HG03571 (cell line): Measurements from ENCODE around the gene OR13A1.
A peak's percentile ranks its signal among the peaks of the same experiment; 100 is the strongest.
"Not testable (repeated sequence)": the region's sequence is repeated elsewhere in the genome, so short reads cannot be mapped to it uniquely, and the experiment has no call there.

ENCODE experiments used
- ATAC-seq: cut with Tn5 transposase; IDR thresholded peaks from one replicate; pipeline ENCODE4 v1.9.1; 2021; ENCODE audit not compliant: unreplicated experiment

OR13A1 gene

GRCh38 chr10:45315508-45315907 is at the start of gene OR13A1:
OR13A1 (minus strand) TSS chr10:45315608; CDS start chr10:45304422, 11,186 bp downstream.
- no peak for ATAC-seq

- ATAC-seq: not testable (repeated sequence)
Observed at GRCh38 chr10:45361983-45362799, 46.8 kb upstream of the OR13A1 start.

DNA sequence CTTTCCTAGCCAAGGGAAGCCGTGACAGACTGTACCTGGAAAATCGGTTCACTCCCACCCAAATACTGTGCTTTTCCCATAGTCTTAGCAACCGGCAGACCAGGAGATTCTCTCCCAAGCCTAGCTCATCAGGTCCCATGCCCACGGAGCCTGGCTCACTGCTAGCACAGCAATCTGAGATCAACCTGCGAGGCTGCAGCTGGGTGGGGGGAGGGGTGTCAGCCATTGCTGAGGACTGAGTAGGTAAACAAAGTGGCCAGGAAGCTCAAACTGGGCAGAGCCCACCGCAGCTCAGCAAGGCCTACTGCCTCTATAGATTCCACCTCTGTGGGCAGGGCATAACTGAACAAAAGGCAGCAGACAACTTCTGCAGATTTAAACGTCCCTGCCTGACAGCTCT is 43.6 kb upstream of the OR13A1 start:
- ATAC-seq: not testable (repeated sequence)

- ATAC-seq: no peak
Observed at GRCh38 chr10:45355494-45355893, 40.1 kb upstream of the OR13A1 start.

DNA sequence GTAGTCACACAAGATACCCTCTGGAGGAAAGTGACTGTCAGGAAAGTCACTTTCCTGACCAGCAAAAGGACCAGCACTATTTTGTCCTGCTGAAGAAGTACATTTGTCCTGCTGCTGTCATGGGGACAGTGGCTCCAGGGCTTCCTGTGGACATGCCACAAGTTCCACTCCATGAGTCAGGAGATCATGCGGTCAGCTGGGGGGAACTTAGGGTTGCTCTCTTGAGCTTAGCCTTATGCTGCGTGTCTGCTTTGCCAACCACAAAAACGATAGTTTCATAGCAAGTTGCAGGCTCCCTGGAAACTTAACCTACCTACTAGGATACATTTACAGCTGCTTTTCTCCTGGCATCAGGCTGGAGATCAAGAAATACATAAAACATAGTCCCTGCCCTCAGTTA is 38.9 kb upstream of the OR13A1 start:
- no peak for ATAC-seq

DNA sequence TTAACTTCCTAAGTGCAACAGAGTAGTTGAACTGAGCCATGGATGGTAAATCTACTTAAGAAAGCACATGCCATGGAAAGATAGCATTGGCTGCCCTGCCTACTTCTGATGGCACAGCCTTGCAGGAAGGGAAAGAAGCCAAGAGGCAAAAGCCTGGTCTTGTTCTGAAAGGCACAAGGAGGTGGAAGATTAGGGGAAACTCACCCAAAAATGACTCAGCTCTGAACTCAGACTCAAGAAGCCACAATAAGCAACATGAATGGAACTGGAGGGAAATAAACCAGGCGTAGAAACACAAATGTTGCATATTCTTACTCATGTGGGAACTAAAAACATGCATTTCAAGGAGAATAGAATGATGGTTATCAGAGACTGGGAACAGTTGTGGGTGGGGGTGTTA is 37.8 kb upstream of the OR13A1 start:
- peak; percentile 55 for ATAC-seq

GRCh38 chr10:45348196-45348765 is 32.9 kb upstream of the OR13A1 start:
- not testable (repeated sequence) for ATAC-seq

DNA sequence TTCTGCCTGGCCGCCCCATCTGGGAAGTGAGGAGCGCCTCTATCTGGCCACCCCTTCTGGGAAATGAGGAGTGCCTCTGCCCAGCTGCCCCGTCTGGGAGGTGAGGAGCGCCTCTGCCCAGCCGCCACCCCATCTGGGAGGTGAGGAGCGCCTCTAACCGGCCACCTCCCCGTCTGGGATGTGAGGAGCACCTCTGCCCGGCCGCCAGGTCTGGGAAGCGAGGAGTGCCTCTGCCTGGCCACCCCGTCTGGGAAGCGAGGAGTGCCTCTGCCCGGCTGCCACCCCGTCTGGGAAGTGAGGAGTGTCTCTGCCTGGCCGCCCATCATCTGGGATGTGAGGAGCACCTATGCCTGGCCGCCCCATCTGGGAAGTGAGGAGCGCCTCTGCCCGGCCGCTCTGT is 32.1 kb upstream of the OR13A1 start:
- ATAC-seq: not testable (repeated sequence)

DNA sequence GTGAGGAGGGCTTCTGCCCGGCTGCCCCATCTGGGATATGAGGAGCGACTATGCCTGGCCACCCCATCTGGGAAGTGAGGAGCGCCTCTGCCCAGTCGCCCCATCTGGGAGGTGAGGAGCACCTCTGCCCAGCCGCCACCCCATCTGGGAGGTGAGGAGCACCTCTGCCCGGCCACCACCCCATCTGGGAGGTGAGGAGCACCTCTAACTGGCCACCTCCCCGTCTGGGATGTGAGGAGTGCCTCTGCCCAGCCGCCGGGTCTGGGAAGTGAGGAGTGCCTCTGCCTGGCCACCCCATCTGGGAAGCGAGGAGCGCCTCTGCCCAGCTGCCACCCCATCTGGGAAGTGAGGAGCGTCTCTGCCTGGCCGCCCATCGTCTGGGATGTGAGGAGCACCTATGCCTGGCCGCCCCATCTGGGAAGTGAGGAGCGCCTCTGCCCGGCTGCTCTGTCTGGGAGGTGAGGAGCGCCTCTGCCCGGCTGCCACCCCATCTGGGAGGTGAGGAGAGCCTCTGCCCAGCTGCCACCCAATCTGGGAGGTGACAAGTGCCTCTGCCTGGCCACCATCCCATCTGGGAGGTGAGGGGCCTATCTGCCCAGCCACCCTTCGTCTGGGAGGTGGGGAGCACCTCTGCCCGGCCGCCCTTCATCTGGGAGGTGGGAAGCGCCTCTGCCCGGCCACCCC is 31.4 kb upstream of the OR13A1 start:
- not testable (repeated sequence) for ATAC-seq

DNA sequence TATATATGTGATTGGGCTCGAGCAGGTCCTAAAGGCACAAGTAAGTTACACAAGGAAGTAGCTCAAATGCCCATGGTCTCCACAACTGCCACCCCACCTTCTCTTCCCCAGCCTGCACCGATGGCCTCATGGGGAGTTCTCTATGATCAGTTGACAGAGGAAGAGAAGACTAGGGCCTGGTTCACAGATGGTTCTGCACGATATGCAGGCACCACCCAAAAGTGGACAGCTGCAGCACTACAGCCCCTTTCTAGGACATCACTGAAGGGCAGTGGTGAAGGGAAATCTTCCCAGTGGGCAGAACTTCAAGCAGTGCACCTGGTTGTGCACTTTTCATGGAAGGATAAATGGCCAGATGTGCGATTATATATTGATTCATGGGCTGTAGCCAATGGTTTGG is 25.0 kb upstream of the OR13A1 start:
- not testable (repeated sequence) for ATAC-seq

- no peak for ATAC-seq
Observed at GRCh38 chr10:45339894-45340293, 24.5 kb upstream of the OR13A1 start.

DNA sequence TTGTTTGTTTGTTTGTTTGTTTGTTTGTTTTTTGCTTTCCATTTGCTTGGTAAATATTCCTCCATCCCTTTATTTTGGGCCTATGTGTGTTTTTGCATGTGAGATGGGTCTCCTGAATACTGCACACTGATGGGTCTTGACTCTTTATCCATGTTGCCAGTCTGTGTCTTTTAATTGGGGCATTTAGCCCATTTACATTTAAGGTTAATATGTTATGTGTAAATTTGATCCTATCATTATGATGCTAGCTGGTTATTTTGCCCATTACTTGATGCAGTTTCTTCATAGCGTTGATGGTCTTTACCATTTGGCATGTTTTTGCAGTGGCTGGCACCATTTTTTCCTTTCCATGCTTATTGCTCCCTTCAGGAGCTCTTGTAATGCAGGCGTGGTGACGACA is 16.4 kb upstream of the OR13A1 start:
- not testable (repeated sequence) for ATAC-seq

- not testable (repeated sequence) for ATAC-seq
Observed at GRCh38 chr10:45326864-45327263, 11.5 kb upstream of the OR13A1 start.

- ATAC-seq: no peak
Observed at GRCh38 chr10:45325116-45325515, 9.7 kb upstream of the OR13A1 start.

- no peak for ATAC-seq
Observed at GRCh38 chr10:45319702-45320101, 4.3 kb upstream of the OR13A1 start.

- no peak for ATAC-seq
Observed at GRCh38 chr10:45313264-45313873, 2.0 kb downstream of the OR13A1 start.

GRCh38 chr10:45308707-45309106 is 6.7 kb downstream of the OR13A1 start:
- no peak for ATAC-seq

GRCh38 chr10:45302573-45302972 is 12.8 kb downstream of the OR13A1 start:
- ATAC-seq: no peak

DNA sequence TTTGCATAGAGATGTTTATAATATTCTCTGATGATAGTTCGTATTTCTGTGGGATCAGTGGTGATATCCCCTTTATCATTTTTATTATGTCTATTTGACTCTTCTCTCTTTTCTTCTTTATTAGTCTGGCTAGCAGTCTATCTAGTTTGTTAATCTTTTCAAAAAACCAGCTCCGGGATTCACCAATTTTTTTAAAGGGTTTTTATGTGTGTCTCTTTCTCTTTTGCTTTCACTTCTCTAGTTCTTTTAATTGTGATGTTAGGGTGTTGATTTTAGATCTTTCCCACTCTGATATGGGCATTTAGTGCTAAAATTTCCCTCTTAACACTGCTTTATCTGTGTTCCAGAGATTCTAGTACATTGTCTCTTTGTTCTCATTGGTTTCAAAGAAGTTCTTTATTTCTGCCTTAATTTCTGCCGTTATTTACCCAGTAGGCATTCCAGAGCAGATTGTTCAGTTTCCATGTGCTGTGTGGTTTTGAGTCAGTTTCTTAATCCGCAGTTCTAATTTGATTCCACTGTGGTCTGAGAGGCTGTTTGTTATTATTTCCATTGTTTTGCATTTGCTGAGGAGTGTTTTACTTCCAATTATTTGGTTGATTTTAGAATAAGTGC is 17.0 kb downstream of the OR13A1 start:
- not testable (repeated sequence) for ATAC-seq

GRCh38 chr10:45294681-45295080 is 20.7 kb downstream of the OR13A1 start:
- no peak for ATAC-seq

- ATAC-seq: no peak
Observed at GRCh38 chr10:45286980-45287379, 28.4 kb downstream of the OR13A1 start.
